GM21786 (cell line): ENCODE data around the gene DMWD.
A peak's percentile ranks its signal among the peaks of the same experiment; 100 is the strongest.

ENCODE experiments used
- ATAC-seq: cut with Tn5 transposase; IDR thresholded peaks from one replicate; pipeline ENCODE4 v1.9.1; 2021; ENCODE audit not compliant: unreplicated experiment

DMWD gene

DNA sequence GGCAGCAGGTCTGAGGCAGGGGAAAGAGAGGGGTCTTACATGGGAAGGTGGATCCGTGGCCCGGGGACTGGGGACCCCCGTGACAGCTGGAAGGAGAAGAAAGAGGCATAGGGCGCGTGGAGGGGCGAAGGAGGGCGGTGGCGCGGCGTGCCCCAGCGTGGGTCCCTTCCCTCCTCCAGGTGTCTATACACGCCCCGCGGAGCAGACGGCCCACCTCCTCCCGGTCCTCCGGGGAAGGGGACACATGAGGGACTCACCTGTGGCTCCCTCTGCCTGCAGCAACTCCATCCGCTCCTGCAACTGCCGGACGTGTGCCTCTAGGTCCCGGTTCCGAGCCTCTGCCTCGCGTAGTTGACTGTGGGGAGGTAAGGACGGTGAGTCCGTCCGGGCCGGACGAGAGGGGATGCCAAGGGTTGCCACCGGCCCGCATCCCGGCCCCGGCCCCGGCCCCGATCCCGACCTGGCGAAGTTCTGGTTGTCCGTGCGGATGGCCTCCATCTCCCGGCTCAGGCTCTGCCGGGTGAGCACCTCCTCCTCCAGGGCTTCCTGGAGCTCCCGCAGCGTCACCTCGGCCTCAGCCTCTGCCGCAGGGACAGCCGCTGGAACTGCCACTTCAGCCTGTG lies 21.2 kb downstream of the DMWD start:
- ATAC-seq: no peak

DNA sequence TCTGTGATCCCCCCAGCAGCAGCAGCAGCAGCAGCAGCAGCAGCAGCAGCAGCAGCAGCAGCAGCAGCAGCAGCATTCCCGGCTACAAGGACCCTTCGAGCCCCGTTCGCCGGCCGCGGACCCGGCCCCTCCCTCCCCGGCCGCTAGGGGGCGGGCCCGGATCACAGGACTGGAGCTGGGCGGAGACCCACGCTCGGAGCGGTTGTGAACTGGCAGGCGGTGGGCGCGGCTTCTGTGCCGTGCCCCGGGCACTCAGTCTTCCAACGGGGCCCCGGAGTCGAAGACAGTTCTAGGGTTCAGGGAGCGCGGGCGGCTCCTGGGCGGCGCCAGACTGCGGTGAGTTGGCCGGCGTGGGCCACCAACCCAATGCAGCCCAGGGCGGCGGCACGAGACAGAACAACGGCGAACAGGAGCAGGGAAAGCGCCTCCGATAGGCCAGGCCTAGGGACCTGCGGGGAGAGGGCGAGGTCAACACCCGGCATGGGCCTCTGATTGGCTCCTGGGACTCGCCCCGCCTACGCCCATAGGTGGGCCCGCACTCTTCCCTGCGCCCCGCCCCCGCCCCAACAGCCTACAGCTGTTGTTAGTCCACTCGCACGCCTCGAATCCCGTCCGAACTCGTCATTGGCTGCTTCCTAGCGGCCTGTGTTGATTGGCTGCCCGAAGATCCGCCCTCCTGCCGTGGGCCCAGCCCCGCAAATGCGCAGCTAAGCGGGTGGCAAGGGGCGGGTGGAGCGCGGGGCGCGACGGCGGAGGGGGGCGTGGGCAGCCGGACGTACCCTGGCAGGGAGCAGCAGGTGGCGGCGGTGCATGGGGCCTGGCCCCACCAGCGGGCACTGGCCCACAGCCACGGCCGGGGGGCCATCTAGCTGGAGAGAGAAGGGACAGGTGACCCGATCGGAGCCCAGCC lies 22.2 kb downstream of the DMWD start:
- ATAC-seq: peak; percentile 47

DNA sequence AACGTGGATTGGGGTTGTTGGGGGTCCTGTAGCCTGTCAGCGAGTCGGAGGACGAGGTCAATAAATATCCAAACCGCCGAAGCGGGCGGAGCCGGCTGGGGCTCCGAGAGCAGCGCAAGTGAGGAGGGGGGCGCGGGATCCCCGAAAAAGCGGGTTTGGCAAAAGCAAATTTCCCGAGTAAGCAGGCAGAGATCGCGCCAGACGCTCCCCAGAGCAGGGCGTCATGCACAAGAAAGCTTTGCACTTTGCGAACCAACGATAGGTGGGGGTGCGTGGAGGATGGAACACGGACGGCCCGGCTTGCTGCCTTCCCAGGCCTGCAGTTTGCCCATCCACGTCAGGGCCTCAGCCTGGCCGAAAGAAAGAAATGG lies 22.8 kb downstream of the DMWD start:
- no peak for ATAC-seq

GRCh38 chr19:45768984-45769782 lies 23.5 kb downstream of the DMWD start, which contains the start of gene SIX5:
TSS of gene SIX5 (minus strand) at chr19:45769252. CDS start at chr19:45768844, 408 bp downstream.
- peak; percentile 51 for ATAC-seq

DNA sequence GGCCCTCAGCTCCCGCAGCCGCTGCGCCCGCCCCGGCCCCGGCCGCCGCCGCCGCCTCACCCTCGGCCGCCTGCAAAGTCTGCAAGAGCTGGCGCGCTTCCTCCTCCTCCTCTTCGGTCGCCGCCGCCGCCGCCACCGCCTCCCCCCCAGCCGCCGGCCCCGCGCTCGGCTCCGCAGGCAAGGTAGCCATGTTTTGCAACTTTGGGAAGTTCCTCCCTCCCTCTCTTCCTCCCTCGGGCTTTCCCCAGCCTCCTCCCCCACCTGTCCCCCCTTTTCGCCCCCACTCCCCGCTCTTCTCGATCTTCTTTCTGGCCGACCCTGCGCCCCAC lies 24.0 kb downstream of the DMWD start:
- no peak for ATAC-seq

DNA sequence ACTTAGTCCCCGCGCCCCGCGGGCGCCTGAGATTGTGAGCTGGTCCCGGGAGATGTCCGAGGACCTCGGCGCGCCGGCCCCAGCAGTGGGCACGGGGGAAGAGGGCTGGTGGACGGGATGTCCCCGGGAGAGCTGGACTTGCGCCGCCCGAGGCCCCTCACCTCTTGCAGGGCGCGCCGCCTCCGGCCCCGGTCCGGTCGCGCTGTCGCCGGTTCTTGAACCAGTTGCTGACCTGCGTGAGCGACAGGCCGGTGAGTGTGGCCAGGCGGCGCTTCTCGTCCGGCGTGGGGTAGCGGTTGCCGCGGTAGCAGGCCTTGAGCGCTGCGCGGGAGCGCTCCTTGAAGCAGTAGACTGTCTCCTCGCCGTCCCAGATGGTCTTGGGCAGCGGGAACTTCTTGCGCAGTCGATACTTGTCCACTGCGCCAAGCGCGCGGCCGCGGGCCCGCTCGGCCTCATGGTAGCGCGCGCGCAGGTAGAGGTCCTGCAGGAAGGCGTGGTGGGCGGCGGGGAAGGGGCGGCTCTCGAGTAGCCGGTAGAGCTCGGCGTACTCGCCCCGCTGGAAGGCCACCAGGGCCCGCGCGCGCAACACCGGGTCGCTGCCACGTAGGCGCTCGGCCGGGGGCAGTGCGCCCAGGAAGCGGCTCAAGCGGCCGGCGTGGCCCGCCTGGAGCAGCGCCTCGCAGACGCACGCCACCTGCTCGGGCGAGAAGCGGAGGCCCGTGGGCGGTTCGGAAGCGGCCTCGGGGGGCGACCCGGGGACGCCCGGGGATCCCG lies 24.6 kb downstream of the DMWD start:
- ATAC-seq: no peak

DNA sequence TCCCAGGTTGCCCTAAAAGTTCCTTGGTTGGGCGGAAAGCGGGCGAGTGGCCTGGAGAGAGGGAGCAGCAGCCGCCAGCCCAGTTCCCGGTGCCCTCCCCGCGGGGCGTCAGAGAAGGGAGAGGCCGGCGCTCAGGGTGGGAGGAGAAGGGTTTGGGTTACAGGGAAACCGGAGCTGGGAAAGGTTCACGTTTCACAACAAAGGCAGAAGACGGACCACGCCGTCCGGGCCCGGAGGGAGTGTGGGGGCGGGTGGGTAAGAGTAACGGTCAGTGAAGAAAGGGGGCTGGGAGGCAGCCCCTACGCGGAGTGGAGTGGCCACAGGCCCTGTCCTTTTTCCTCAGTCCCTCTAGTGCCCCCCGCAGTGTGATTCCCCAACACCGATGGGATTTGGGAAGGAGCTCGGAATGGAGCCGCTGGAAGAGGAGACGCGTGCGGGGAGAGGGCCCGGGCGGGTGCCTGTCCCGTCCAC lies 25.2 kb downstream of the DMWD start:
- no peak for ATAC-seq

GRCh38 chr19:45766869-45767346 lies 25.7 kb downstream of the DMWD start:
- ATAC-seq: no peak

- no peak for ATAC-seq
Measured at GRCh38 chr19:45766296-45766868, 26.3 kb downstream of the DMWD start.

- no peak for ATAC-seq
Measured at GRCh38 chr19:45765702-45766295, 26.8 kb downstream of the DMWD start.

- no peak for ATAC-seq
Measured at GRCh38 chr19:45764945-45765701, 27.5 kb downstream of the DMWD start.

- no peak for ATAC-seq
Measured at GRCh38 chr19:45764475-45764874, 28.2 kb downstream of the DMWD start.

- ATAC-seq: no peak
Measured at GRCh38 chr19:45763691-45764294, 28.9 kb downstream of the DMWD start.

GRCh38 chr19:45762870-45763631 lies 29.6 kb downstream of the DMWD start:
- no peak for ATAC-seq

DNA sequence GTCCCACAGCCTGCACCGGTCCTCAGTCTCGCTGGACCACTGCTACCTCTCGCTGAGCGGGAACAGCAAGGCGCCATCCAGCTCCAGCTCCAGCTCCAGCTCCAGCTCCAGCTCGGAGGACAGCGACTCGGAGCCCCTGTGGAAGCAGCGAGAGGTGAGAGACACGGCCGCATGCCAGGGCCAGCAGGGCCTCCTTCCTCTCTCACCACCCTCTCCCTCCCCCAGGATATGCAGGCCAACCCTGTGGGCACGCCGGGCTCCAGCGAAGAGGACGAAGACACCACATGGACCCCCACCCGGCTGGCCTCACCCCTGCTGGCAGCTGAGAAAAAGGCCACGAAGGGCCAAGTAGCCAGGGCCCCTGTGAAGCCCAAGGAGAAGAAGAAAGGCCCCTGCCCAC lies 30.9 kb downstream of the DMWD start:
- ATAC-seq: no peak

GRCh38 chr19:45758921-45759320 lies 33.7 kb downstream of the DMWD start:
- ATAC-seq: no peak

GRCh38 chr19:45757695-45758094 lies 35.0 kb downstream of the DMWD start:
- ATAC-seq: no peak

DNA sequence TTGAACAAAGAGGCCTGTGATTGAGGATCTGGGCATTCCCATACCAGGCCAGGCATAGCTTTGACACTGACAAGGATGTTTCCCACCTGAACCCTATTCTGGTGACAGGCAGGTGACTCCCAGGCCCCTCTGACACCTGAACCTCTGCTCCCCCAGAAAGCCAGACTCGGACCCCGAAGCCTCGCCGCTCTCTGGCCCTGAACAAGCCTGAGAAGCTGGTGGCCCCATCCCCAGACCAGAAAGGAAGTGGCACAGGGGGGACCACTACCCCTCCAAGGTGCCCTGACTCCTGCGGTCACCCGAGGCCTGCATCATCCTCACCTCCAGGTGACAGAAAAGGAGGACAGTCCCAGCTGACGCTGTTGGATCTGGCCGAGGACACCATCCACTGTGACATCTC lies 38.3 kb downstream of the DMWD start:
- ATAC-seq: no peak
